PFSK-1 (cell line): ENCODE measurements around the gene TRIM9.

Source experiments
- TAF1 ChIP-seq: IDR thresholded peaks from 2 replicates; pipeline ENCODE4 v1.6.1; 2012; ENCODE audit warnings: low read length, control low read depth, borderline replicate concordance; ENCODE audit not compliant: insufficient read depth
- TF ChIP-seq, protein P1 (sequence below), 2 experiments: IDR thresholded peaks; 2 replicates each; pipeline versions ENCODE4 v1.6.1 to v1.8.0; 2011 to 2012; ENCODE audit warnings: low read depth in 2 of 2, low read length in 2 of 2, control low read depth in 1 of 2, inconsistent platforms in 1 of 2, mild to moderate bottlenecking in 1 of 2, moderate library complexity in 1 of 2; ENCODE audit not compliant: insufficient read depth in 1 of 2

DNA sequence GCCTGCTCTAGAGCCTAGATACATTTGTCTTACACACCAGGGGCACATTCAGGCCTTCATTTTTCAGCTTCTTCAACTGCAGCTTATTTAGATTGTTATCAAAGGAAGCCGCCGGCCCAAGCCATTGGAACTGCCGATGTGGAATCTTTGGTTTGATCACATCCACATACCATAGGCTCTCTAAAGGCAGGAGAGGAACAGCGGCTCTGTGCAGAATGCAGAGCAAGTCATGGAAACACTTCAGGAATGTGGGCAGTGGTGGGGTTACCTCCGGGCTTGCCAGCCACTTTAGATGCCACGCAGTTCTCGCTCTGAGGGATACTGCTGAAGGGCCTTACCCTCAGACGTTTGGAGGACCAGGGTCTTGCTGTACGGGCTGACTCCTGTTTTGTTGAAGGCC lies 97.2 kb downstream of the TRIM9 start:
- TF ChIP-seq, protein P1, sequence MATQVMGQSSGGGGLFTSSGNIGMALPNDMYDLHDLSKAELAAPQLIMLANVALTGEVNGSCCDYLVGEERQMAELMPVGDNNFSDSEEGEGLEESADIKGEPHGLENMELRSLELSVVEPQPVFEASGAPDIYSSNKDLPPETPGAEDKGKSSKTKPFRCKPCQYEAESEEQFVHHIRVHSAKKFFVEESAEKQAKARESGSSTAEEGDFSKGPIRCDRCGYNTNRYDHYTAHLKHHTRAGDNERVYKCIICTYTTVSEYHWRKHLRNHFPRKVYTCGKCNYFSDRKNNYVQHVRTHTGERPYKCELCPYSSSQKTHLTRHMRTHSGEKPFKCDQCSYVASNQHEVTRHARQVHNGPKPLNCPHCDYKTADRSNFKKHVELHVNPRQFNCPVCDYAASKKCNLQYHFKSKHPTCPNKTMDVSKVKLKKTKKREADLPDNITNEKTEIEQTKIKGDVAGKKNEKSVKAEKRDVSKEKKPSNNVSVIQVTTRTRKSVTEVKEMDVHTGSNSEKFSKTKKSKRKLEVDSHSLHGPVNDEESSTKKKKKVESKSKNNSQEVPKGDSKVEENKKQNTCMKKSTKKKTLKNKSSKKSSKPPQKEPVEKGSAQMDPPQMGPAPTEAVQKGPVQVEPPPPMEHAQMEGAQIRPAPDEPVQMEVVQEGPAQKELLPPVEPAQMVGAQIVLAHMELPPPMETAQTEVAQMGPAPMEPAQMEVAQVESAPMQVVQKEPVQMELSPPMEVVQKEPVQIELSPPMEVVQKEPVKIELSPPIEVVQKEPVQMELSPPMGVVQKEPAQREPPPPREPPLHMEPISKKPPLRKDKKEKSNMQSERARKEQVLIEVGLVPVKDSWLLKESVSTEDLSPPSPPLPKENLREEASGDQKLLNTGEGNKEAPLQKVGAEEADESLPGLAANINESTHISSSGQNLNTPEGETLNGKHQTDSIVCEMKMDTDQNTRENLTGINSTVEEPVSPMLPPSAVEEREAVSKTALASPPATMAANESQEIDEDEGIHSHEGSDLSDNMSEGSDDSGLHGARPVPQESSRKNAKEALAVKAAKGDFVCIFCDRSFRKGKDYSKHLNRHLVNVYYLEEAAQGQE (IDR thresholded peaks at IDR 0.05; ENCODE audit: insufficient read depth in 1 of 2, low read depth in 2 of 2, low read length in 2 of 2): no peak
- no peak for TF ChIP-seq TAF1
